ENCODE data around the gene IGSF1.

IGSF1 gene

GRCh38 chrX:131288738-131289511, at the start of gene IGSF1:
TSS of gene IGSF1 (minus strand) at chrX:131289306. CDS start at chrX:131286674, 2,632 bp downstream.
- Histone ChIP-seq H3K4me1 (ENCODE audit: control insufficient read depth in 5 of 5, insufficient read depth in 5 of 5, low read length in 5 of 5) (peaks cover 0 to 7% (median 3%) of the 10 kb centered on the region in 5 donors), H3K27ac (ENCODE audit: low read depth, low read length) (no peak within 1 kb of the TSS), H3K27me3 (ENCODE audit: control insufficient read depth in 5 of 5, insufficient read depth in 4 of 5, low read length in 5 of 5) (peaks cover 0 to 18% (median 15%) of the 10 kb centered on the region in 5 donors), H3K36me3 (ENCODE audit: control insufficient read depth in 5 of 5, insufficient read depth in 5 of 5, low read length in 5 of 5) (no peaks in the 10 kb centered on the region), H3K9me3 (ENCODE audit: control insufficient read depth in 5 of 5, low read length in 5 of 5) (no peaks in the 10 kb centered on the region), H3K4me3 (ENCODE audit: low read depth in 1 of 5, low read length in 5 of 5) (peak within 1 kb of the TSS; percentile 38 to 61 (median 49)), H3K9ac (ENCODE audit: low read length in 5 of 5) (peak within 1 kb of the TSS in 1 of 5 donors; percentile 53)

DNA sequence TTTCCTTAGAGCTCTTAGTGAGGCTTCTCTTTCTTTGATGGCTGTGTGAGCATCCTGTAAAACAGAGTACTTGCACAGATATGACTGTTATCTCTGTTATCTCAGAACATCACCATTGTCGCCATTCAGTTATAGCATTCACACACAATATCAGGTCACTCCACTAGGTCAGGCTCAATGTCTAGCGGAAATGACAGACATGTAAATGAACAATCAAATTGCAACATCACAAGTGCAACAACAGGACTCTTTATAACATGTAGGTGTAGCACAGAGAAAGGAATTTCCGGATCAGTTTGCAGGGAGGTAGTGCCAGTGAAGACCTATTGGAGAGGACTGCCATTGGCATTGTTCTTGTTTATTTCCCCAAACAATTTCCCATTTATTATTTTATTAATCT, 43.2 kb upstream of the IGSF1 start:
- Histone ChIP-seq H3K27ac (ENCODE audit: low read depth, low read length) (no peak overlapping the region), H3K4me3 (ENCODE audit: low read depth in 1 of 5, low read length in 5 of 5) (no peak overlapping the region), H3K9me3 (ENCODE audit: control insufficient read depth in 5 of 5, low read length in 5 of 5) (no peaks in the 10 kb centered on the region), H3K4me1 (ENCODE audit: control insufficient read depth in 5 of 5, insufficient read depth in 5 of 5, low read length in 5 of 5) (no peaks in the 10 kb centered on the region), H3K9ac (ENCODE audit: low read length in 5 of 5) (no peak overlapping the region), H3K36me3 (ENCODE audit: control insufficient read depth in 5 of 5, insufficient read depth in 5 of 5, low read length in 5 of 5) (no peaks in the 10 kb centered on the region), H3K27me3 (ENCODE audit: control insufficient read depth in 5 of 5, insufficient read depth in 4 of 5, low read length in 5 of 5) (no peaks in the 10 kb centered on the region)

- peaks cover 0 to 2% (median 0%) of the 10 kb centered on the region in 5 donors for H3K27me3 ChIP-seq (ENCODE audit: control insufficient read depth in 5 of 5, insufficient read depth in 4 of 5, low read length in 5 of 5)
- H3K27ac ChIP-seq (ENCODE audit: low read depth, low read length), result no peak overlapping the region
- no peaks in the 10 kb centered on the region for H3K36me3 ChIP-seq (ENCODE audit: control insufficient read depth in 5 of 5, insufficient read depth in 5 of 5, low read length in 5 of 5)
- H3K9me3 ChIP-seq (ENCODE audit: control insufficient read depth in 5 of 5, low read length in 5 of 5), result no peaks in the 10 kb centered on the region
- no peak overlapping the region for H3K4me3 ChIP-seq (ENCODE audit: low read depth in 1 of 5, low read length in 5 of 5)
- no peaks in the 10 kb centered on the region for H3K4me1 ChIP-seq (ENCODE audit: control insufficient read depth in 5 of 5, insufficient read depth in 5 of 5, low read length in 5 of 5)
- no peak overlapping the region for H3K9ac ChIP-seq (ENCODE audit: low read length in 5 of 5)
These were observed 42.0 kb upstream of the IGSF1 start for GRCh38 chrX:131331152-131331551.

DNA sequence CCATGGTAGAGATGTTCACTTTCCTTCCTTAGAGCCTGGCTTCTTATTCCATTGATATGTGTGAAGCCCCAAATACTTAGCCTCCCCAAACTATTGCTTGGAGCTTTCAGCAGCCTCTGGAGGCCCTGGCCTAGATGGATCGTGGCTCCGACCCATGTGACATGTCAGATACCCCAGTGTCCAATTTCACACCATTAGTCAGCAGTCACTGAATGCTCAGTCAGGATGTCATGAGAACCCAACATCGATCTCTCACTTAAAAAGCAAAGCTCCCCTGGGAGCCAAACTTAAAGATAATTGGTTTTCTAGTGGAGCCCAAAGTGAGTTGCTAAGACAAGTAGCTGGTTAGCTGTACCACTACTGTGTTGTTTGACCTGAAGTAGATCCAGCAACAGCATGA, 41.6 kb upstream of the IGSF1 start:
- H3K4me3 ChIP-seq (ENCODE audit: low read depth in 1 of 5, low read length in 5 of 5), result no peak overlapping the region
- no peak overlapping the region for H3K27ac ChIP-seq (ENCODE audit: low read depth, low read length)
- no peaks in the 10 kb centered on the region for H3K9me3 ChIP-seq (ENCODE audit: control insufficient read depth in 5 of 5, low read length in 5 of 5)
- peaks cover 0 to 2% (median 0%) of the 10 kb centered on the region in 5 donors for H3K27me3 ChIP-seq (ENCODE audit: control insufficient read depth in 5 of 5, insufficient read depth in 4 of 5, low read length in 5 of 5)
- H3K36me3 ChIP-seq (ENCODE audit: control insufficient read depth in 5 of 5, insufficient read depth in 5 of 5, low read length in 5 of 5), result no peaks in the 10 kb centered on the region
- H3K4me1 ChIP-seq (ENCODE audit: control insufficient read depth in 5 of 5, insufficient read depth in 5 of 5, low read length in 5 of 5), result no peaks in the 10 kb centered on the region
- H3K9ac ChIP-seq (ENCODE audit: low read length in 5 of 5), result no peak overlapping the region

DNA sequence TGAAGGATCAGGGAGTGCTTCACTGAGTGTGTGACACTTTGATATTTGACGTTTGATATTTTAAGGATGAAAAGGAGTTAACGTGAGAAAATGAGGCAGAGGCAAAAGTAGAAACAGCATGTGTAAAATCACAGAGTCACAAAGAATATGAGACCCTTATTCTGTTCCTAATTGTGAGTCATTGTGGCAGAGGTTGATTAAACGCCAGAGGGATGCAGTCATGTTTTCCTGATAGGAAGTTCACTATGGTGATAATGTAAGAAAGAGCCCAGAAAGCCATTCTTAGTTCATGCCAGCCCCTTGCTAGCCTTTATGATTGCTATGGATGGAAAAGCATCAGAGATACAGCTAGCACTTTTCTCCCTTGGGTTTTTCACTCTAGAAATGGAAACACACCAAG, 33.5 kb upstream of the IGSF1 start:
- Histone ChIP-seq H3K27ac (ENCODE audit: low read depth, low read length) (no peak overlapping the region), H3K4me1 (ENCODE audit: control insufficient read depth in 5 of 5, insufficient read depth in 5 of 5, low read length in 5 of 5) (no peaks in the 10 kb centered on the region), H3K4me3 (ENCODE audit: low read depth in 1 of 5, low read length in 5 of 5) (no peak overlapping the region), H3K9ac (ENCODE audit: low read length in 5 of 5) (no peak overlapping the region), H3K36me3 (ENCODE audit: control insufficient read depth in 5 of 5, insufficient read depth in 5 of 5, low read length in 5 of 5) (no peaks in the 10 kb centered on the region), H3K9me3 (ENCODE audit: control insufficient read depth in 5 of 5, low read length in 5 of 5) (no peaks in the 10 kb centered on the region), H3K27me3 (ENCODE audit: control insufficient read depth in 5 of 5, insufficient read depth in 4 of 5, low read length in 5 of 5) (peaks cover 2 to 13% (median 6%) of the 10 kb centered on the region in 5 donors)

GRCh38 chrX:131317326-131317725, 28.2 kb upstream of the IGSF1 start:
- Histone ChIP-seq H3K4me1 (ENCODE audit: control insufficient read depth in 5 of 5, insufficient read depth in 5 of 5, low read length in 5 of 5) (no peaks in the 10 kb centered on the region), H3K9ac (ENCODE audit: low read length in 5 of 5) (no peak overlapping the region), H3K27ac (ENCODE audit: low read depth, low read length) (no peak overlapping the region), H3K4me3 (ENCODE audit: low read depth in 1 of 5, low read length in 5 of 5) (no peak overlapping the region), H3K27me3 (ENCODE audit: control insufficient read depth in 5 of 5, insufficient read depth in 4 of 5, low read length in 5 of 5) (peaks cover 0 to 7% (median 3%) of the 10 kb centered on the region in 5 donors), H3K36me3 (ENCODE audit: control insufficient read depth in 5 of 5, insufficient read depth in 5 of 5, low read length in 5 of 5) (no peaks in the 10 kb centered on the region), H3K9me3 (ENCODE audit: control insufficient read depth in 5 of 5, low read length in 5 of 5) (no peaks in the 10 kb centered on the region)

DNA sequence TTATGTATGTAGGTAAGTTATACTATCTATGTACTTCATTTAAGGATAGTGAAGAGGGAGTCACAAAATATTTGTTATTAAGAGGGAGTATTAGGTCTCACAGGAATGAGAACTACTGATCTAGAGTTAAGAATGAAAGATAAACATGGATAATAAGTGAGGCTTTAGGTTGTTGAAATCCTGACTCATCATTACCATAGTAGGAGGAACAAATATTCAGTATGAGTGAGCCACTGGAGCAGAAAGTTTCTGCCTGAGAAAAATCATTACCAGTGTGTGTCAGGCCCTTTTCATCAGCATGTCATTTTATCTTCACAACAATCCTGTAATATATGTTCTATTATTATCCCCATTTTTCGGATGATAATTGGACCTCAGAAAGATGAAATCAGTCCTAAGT, 27.2 kb upstream of the IGSF1 start:
- Histone ChIP-seq H3K4me1 (ENCODE audit: control insufficient read depth in 5 of 5, insufficient read depth in 5 of 5, low read length in 5 of 5) (no peaks in the 10 kb centered on the region), H3K9me3 (ENCODE audit: control insufficient read depth in 5 of 5, low read length in 5 of 5) (peaks cover 0 to 6% (median 0%) of the 10 kb centered on the region in 5 donors), H3K36me3 (ENCODE audit: control insufficient read depth in 5 of 5, insufficient read depth in 5 of 5, low read length in 5 of 5) (no peaks in the 10 kb centered on the region), H3K27ac (ENCODE audit: low read depth, low read length) (no peak overlapping the region), H3K4me3 (ENCODE audit: low read depth in 1 of 5, low read length in 5 of 5) (no peak overlapping the region), H3K9ac (ENCODE audit: low read length in 5 of 5) (no peak overlapping the region), H3K27me3 (ENCODE audit: control insufficient read depth in 5 of 5, insufficient read depth in 4 of 5, low read length in 5 of 5) (peaks cover 0 to 3% (median 2%) of the 10 kb centered on the region in 5 donors)

DNA sequence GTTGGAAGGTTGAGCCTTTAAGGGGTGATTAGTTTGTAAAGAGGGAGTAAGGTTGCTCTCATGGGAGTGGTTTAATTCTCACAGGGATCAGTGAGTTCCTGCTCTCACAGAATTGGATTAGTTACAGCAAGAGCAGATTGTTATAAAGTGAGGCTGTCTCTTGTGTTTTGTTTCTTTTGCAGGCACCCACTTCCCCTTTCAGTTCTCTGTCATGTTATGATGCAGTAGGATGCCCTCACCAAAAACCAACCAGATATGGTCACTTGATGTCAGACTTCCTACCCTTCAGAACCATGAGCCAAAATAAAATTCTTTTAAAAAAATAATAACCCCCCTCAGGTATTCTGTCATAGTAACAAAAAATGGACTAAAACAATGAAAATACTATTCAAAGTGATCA, 19.9 kb upstream of the IGSF1 start:
- no peak overlapping the region for H3K27ac ChIP-seq (ENCODE audit: low read depth, low read length)
- no peaks in the 10 kb centered on the region for H3K4me1 ChIP-seq (ENCODE audit: control insufficient read depth in 5 of 5, insufficient read depth in 5 of 5, low read length in 5 of 5)
- peaks cover 0 to 6% (median 0%) of the 10 kb centered on the region in 5 donors for H3K9me3 ChIP-seq (ENCODE audit: control insufficient read depth in 5 of 5, low read length in 5 of 5)
- H3K4me3 ChIP-seq (ENCODE audit: low read depth in 1 of 5, low read length in 5 of 5), result no peak overlapping the region
- H3K9ac ChIP-seq (ENCODE audit: low read length in 5 of 5), result no peak overlapping the region
- H3K36me3 ChIP-seq (ENCODE audit: control insufficient read depth in 5 of 5, insufficient read depth in 5 of 5, low read length in 5 of 5), result no peaks in the 10 kb centered on the region
- H3K27me3 ChIP-seq (ENCODE audit: control insufficient read depth in 5 of 5, insufficient read depth in 4 of 5, low read length in 5 of 5), result peaks cover 0 to 3% (median 0%) of the 10 kb centered on the region in 5 donors

DNA sequence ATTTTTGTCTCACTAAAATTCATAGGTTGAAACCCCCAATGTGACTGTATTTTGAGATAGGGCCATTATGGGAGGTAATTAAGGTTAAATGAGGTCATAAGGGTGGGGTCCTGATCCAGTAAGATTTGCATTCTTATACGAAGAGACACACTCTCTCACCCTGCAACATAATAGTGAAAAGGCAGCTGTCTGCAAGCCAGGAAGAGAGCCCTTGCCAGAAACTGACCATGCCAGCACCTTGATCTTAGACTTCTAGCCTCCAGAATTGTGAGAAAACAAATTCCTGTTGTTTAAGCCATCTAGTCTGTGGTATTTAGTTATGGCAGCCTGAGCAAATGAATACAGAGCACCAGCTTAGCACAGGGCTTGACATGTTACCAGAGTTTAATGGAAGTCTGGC, 17.5 kb upstream of the IGSF1 start:
- Histone ChIP-seq H3K27me3 (ENCODE audit: control insufficient read depth in 5 of 5, insufficient read depth in 4 of 5, low read length in 5 of 5) (peaks cover 0 to 8% (median 2%) of the 10 kb centered on the region in 5 donors), H3K9me3 (ENCODE audit: control insufficient read depth in 5 of 5, low read length in 5 of 5) (no peaks in the 10 kb centered on the region), H3K4me3 (ENCODE audit: low read depth in 1 of 5, low read length in 5 of 5) (no peak overlapping the region), H3K36me3 (ENCODE audit: control insufficient read depth in 5 of 5, insufficient read depth in 5 of 5, low read length in 5 of 5) (no peaks in the 10 kb centered on the region), H3K27ac (ENCODE audit: low read depth, low read length) (no peak overlapping the region), H3K4me1 (ENCODE audit: control insufficient read depth in 5 of 5, insufficient read depth in 5 of 5, low read length in 5 of 5) (no peaks in the 10 kb centered on the region), H3K9ac (ENCODE audit: low read length in 5 of 5) (no peak overlapping the region)

DNA sequence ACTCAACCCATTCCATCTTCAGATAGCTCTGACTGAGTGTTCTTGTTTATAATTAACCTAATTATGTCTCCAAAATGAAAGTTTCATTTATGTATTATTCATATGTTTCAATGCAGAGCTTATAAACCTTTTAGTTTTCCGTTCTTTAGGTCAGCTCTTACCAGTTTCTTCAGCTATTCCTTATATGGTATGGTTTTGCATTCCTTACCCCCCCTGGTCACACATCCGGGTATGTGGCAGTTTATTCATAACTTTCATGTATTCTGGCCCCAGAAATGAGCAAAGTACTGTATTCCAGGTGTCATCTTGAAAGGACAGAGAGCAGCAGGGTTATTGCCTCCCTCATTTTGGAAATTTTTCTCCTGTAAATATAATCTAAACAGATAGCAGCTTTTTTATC, 16.8 kb upstream of the IGSF1 start:
- Histone ChIP-seq H3K4me1 (ENCODE audit: control insufficient read depth in 5 of 5, insufficient read depth in 5 of 5, low read length in 5 of 5) (no peaks in the 10 kb centered on the region), H3K9me3 (ENCODE audit: control insufficient read depth in 5 of 5, low read length in 5 of 5) (no peaks in the 10 kb centered on the region), H3K9ac (ENCODE audit: low read length in 5 of 5) (no peak overlapping the region), H3K27ac (ENCODE audit: low read depth, low read length) (no peak overlapping the region), H3K27me3 (ENCODE audit: control insufficient read depth in 5 of 5, insufficient read depth in 4 of 5, low read length in 5 of 5) (peaks cover 0 to 8% (median 4%) of the 10 kb centered on the region in 5 donors), H3K36me3 (ENCODE audit: control insufficient read depth in 5 of 5, insufficient read depth in 5 of 5, low read length in 5 of 5) (no peaks in the 10 kb centered on the region), H3K4me3 (ENCODE audit: low read depth in 1 of 5, low read length in 5 of 5) (no peak overlapping the region)

Measured in subcutaneous abdominal adipose tissue (tissue), 5 donors.